ENCODE data around the gene NAA40.

Gene NAA40

DNA sequence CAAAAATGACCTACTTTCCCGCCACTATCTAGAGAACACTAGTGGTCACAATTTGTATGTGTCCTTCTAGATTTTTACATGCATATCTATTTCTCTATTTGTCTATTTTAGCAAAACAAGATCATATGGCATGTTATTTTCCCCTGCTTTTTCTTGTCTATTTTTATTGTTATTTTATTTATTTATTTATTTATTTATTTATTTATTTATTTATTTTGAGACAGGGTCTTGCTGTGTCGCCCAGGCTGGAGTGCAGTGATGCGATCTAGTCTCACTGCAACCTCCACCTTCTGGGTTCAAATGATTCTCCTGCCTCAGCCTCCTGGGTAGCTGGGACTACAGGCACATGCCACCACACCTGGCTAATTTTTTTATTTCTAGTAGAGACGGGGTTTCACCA, 25.1 kb downstream of the NAA40 start (continued):
- TF ChIP-seq ZNF623 (tag by site-specific recombination; IDR thresholded peaks at IDR 0.05) (peak; percentile 66), ZNF426 (tag by site-specific recombination; IDR thresholded peaks at IDR 0.05) (peak; percentile 76), ZNF433 (tag by site-specific recombination; IDR thresholded peaks at IDR 0.05; ENCODE audit: low read depth) (0 out of 2 replicates have a peak, but pooled peaks have one; percentile 44), ZNF140 (tag by site-specific recombination; IDR thresholded peaks at IDR 0.05) (peak; percentile 38; the same call in 1 of the 2 replicates), ZNF266 (tag by site-specific recombination; IDR thresholded peaks at IDR 0.05; ENCODE audit: low read depth) (peak; percentile 73; the same call in 1 of the 2 replicates), ZNF654 (tag by site-specific recombination; IDR thresholded peaks at IDR 0.05; ENCODE audit: low read depth) (peak; percentile 18; the same call in 1 of the 2 replicates), ZBTB8A (tag by site-specific recombination; IDR thresholded peaks at IDR 0.05) (peak; percentile 73; the same call in 1 of the 2 replicates), ZNF664 (tag by site-specific recombination; IDR thresholded peaks at IDR 0.05) (peak; percentile 62; the same call in 1 of the 2 replicates), ZNF202 (tag by site-specific recombination; IDR thresholded peaks at IDR 0.05; ENCODE audit: borderline replicate concordance) (peak; percentile 47; the same call in 1 of the 2 replicates)
- TF ChIP-seq, protein P1, sequence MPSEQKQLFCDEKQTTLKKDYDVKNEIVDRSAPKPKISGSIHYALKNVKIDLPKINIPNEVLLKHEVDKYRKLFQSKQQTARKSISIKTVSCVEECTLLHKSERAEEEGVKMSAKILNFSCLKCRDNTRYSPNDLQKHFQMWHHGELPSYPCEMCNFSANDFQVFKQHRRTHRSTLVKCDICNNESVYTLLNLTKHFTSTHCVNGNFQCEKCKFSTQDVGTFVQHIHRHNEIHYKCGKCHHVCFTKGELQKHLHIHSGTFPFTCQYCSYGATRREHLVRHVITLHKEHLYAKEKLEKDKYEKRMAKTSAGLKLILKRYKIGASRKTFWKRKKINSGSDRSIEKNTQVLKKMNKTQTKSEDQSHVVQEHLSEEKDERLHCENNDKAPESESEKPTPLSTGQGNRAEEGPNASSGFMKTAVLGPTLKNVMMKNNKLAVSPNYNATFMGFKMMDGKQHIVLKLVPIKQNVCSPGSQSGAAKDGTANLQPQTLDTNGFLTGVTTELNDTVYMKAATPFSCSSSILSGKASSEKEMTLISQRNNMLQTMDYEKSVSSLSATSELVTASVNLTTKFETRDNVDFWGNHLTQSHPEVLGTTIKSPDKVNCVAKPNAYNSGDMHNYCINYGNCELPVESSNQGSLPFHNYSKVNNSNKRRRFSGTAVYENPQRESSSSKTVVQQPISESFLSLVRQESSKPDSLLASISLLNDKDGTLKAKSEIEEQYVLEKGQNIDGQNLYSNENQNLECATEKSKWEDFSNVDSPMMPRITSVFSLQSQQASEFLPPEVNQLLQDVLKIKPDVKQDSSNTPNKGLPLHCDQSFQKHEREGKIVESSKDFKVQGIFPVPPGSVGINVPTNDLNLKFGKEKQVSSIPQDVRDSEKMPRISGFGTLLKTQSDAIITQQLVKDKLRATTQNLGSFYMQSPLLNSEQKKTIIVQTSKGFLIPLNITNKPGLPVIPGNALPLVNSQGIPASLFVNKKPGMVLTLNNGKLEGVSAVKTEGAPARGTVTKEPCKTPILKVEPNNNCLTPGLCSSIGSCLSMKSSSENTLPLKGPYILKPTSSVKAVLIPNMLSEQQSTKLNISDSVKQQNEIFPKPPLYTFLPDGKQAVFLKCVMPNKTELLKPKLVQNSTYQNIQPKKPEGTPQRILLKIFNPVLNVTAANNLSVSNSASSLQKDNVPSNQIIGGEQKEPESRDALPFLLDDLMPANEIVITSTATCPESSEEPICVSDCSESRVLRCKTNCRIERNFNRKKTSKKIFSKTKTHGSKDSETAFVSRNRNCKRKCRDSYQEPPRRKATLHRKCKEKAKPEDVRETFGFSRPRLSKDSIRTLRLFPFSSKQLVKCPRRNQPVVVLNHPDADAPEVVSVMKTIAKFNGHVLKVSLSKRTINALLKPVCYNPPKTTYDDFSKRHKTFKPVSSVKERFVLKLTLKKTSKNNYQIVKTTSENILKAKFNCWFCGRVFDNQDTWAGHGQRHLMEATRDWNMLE (tag by site-specific recombination; conservative IDR thresholded peaks at IDR 0.05; ENCODE audit: low read depth): peak; percentile 85
- TF ChIP-seq, protein P2, sequence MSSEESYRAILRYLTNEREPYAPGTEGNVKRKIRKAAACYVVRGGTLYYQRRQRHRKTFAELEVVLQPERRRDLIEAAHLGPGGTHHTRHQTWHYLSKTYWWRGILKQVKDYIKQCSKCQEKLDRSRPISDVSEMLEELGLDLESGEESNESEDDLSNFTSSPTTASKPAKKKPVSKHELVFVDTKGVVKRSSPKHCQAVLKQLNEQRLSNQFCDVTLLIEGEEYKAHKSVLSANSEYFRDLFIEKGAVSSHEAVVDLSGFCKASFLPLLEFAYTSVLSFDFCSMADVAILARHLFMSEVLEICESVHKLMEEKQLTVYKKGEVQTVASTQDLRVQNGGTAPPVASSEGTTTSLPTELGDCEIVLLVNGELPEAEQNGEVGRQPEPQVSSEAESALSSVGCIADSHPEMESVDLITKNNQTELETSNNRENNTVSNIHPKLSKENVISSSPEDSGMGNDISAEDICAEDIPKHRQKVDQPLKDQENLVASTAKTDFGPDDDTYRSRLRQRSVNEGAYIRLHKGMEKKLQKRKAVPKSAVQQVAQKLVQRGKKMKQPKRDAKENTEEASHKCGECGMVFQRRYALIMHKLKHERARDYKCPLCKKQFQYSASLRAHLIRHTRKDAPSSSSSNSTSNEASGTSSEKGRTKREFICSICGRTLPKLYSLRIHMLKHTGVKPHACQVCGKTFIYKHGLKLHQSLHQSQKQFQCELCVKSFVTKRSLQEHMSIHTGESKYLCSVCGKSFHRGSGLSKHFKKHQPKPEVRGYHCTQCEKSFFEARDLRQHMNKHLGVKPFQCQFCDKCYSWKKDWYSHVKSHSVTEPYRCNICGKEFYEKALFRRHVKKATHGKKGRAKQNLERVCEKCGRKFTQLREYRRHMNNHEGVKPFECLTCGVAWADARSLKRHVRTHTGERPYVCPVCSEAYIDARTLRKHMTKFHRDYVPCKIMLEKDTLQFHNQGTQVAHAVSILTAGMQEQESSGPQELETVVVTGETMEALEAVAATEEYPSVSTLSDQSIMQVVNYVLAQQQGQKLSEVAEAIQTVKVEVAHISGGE (tag by site-specific recombination; conservative IDR thresholded peaks at IDR 0.05; ENCODE audit: low read depth): peak; percentile 72

DNA sequence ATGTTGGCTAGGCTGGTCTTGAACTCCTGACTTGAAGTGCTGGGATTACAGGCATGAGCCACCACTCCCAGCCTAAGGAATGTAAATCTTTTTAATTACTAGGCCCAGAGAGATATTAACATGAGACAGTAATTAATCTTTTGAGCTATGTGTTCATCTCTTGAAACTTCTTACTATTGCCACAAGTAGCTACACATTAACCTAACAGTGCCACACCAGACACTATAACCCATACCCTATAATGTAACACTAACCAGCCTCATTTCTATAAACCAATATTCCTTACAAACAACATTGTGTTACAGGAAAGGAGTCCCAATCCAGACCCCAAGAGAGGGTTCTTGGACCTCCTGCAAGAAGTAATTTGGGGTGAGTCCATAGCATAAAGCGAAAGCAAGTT, 27.6 kb downstream of the NAA40 start:
- TF ChIP-seq OVOL3 (tag by site-specific recombination; IDR thresholded peaks at IDR 0.05) (no peak), ZNF548 (tag by site-specific recombination; IDR thresholded peaks at IDR 0.05) (no peak), ZNF214 (tag by site-specific recombination; IDR thresholded peaks at IDR 0.05; ENCODE audit: borderline replicate concordance) (no peak), ZBTB8A (tag by site-specific recombination; IDR thresholded peaks at IDR 0.05) (no peak), MYNN (tag by site-specific recombination; IDR thresholded peaks at IDR 0.05; ENCODE audit: borderline replicate concordance) (no peak), SETDB1 (IDR thresholded peaks at IDR 0.05; ENCODE audit: insufficient read length, low read length) (no peak), ZBTB17 (tag by site-specific recombination; IDR thresholded peaks at IDR 0.05) (no peak)
- TF ChIP-seq, protein P3, sequence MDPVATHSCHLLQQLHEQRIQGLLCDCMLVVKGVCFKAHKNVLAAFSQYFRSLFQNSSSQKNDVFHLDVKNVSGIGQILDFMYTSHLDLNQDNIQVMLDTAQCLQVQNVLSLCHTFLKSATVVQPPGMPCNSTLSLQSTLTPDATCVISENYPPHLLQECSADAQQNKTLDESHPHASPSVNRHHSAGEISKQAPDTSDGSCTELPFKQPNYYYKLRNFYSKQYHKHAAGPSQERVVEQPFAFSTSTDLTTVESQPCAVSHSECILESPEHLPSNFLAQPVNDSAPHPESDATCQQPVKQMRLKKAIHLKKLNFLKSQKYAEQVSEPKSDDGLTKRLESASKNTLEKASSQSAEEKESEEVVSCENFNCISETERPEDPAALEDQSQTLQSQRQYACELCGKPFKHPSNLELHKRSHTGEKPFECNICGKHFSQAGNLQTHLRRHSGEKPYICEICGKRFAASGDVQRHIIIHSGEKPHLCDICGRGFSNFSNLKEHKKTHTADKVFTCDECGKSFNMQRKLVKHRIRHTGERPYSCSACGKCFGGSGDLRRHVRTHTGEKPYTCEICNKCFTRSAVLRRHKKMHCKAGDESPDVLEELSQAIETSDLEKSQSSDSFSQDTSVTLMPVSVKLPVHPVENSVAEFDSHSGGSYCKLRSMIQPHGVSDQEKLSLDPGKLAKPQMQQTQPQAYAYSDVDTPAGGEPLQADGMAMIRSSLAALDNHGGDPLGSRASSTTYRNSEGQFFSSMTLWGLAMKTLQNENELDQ (tag by site-specific recombination; IDR thresholded peaks at IDR 0.05; ENCODE audit: low read depth): no peak
- Histone ChIP-seq H3K36me3 (ENCODE audit: control insufficient read depth in 2 of 2, insufficient read depth in 1 of 2, low read length in 2 of 2) (no peaks in the 10 kb centered on the region), H3K9me3 (ENCODE audit: control insufficient read depth, insufficient read depth, low read depth, low read length) (no peaks in the 10 kb centered on the region), H3K4me1 (ENCODE audit: control insufficient read depth, insufficient read depth, low read length) (no peaks in the 10 kb centered on the region), H3K4me3 (ENCODE audit: low read depth, low read length) (no peak overlapping the region), H3K27ac (ENCODE audit: extremely low read depth, low read depth, low read length) (no peak overlapping the region)
- ChIA-PET POLR2A (interaction anchor here (0.6 to 1.4 kb wide), 2 partner anchors 8 to 219 kb away, joined by 3 to 6 read pairs; partner anchors contain the start of genes COX8A and STIP1), CTCF (interaction anchor here (1.9 kb wide), 1 partner anchor 20 kb away, joined by 7 read pairs; no protein-coding TSS in a partner anchor)

Measured in HEK293 (cell line).